PC-3 (cell line): ENCODE data around the gene CACTIN. TPM values are rescaled to one million over a fixed set of nuclear protein-coding genes. Genes with fewer than 3 reads are reported as not detected.

Experiments
- ATAC-seq: fragments of 200-7000 bp; cut with Tn5 transposase; 2 replicates; pipeline ENCODE4 v1.9.1; 2020; ENCODE audit warnings: mild to moderate bottlenecking, moderate library complexity
- BruUV-seq: library from RNA; stranded (reverse); fragments of 400-500 nt; replicated peaks from 2 replicates; lab custom pipeline; 2021; lab: Mats Ljungman, UMichigan
- CTCF ChIA-PET: fragments of 300-600 bp; sonication (Branson Sonifier 250); formaldehyde crosslinking; loops from one replicate; lab custom pipeline; 2022; ENCODE audit warnings: antibody characterized with exemption; lab: Charles Lee
- POLR2A ChIA-PET: fragments of 300-600 bp; sonication (Branson Sonifier 250); formaldehyde crosslinking; loops from one replicate; lab custom pipeline; 2022; ENCODE audit warnings: antibody characterized with exemption; ENCODE audit not compliant: unreplicated experiment; lab: Charles Lee
- DNase-seq: peaks from one replicate; pipeline ENCODE4 v3.0.0-alpha.2; 2015
- H2AFZ ChIP-seq: fragments of 300-600 bp; sonication (generic); 2 replicates; pipeline ENCODE4 v1.6.0; 2016; ENCODE audit warnings: antibody characterized with exemption, low read length
- H3F3A ChIP-seq: fragments of 300-600 bp; sonication (generic); one replicate; pipeline ENCODE4 v1.6.0; 2017; ENCODE audit warnings: antibody characterized with exemption, low read length, control low read depth, mild to moderate bottlenecking; ENCODE audit not compliant: unreplicated experiment
- H3K27ac ChIP-seq: fragments of 300-600 bp; sonication (generic); 2 replicates; pipeline ENCODE4 v1.5.1; 2016; ENCODE audit warnings: mild to moderate bottlenecking, low read length
- H3K27me3 ChIP-seq: fragments of 300-600 bp; sonication (generic); 2 replicates; pipeline ENCODE4 v1.6.1; 2016; ENCODE audit warnings: low read length, mixed read lengths
- H3K36me3 ChIP-seq: fragments of 300-600 bp; sonication (generic); 2 replicates; pipeline ENCODE4 v1.6.1; 2016; ENCODE audit warnings: low read depth, mixed run types, low read length, mixed read lengths
- H3K4me1 ChIP-seq: fragments of 300-600 bp; sonication (generic); 2 replicates; pipeline ENCODE4 v1.5.1; 2016; ENCODE audit warnings: low read length; ENCODE audit not compliant: insufficient read depth
- H3K4me2 ChIP-seq: fragments of 300-600 bp; sonication (generic); 2 replicates; pipeline ENCODE4 v1.6.0; 2016; ENCODE audit warnings: low read length
- H3K4me3 ChIP-seq: fragments of 300-600 bp; sonication (generic); 2 replicates; pipeline ENCODE4 v1.5.1; 2016; ENCODE audit warnings: mild to moderate bottlenecking, low read length, mixed read lengths
- H3K79me2 ChIP-seq: fragments of 300-600 bp; sonication (generic); 2 replicates; pipeline ENCODE4 v1.6.1; 2017; ENCODE audit warnings: low read length, mixed read lengths
- H3K9ac ChIP-seq: fragments of 300-600 bp; sonication (generic); 2 replicates; pipeline ENCODE4 v1.6.0; 2016; ENCODE audit warnings: mild to moderate bottlenecking, low read length
- H3K9me2 ChIP-seq: fragments of 300-600 bp; sonication (generic); replicated peaks from 2 replicates; pipeline ENCODE4 v1.6.1; 2016; ENCODE audit warnings: mixed run types, low read length, mixed read lengths
- H3K9me3 ChIP-seq: fragments of 300-600 bp; sonication (generic); 2 replicates; pipeline ENCODE4 v1.6.1; 2016; ENCODE audit warnings: low read length, mixed read lengths
- H4K20me1 ChIP-seq: fragments of 300-600 bp; sonication (generic); 2 replicates; pipeline ENCODE4 v1.6.1; 2016; ENCODE audit warnings: low read length, mixed read lengths
- CTCF ChIP-seq: fragments of 300-600 bp; sonication (generic); conservative IDR thresholded peaks from 2 replicates; pipeline ENCODE4 v1.5.1; 2017; ENCODE audit warnings: antibody characterized with exemption, low read depth, mild to moderate bottlenecking, low read length
- EZH2 ChIP-seq: fragments of 300-600 bp; sonication (generic); IDR thresholded peaks from one replicate; pipeline ENCODE4 v1.6.1; 2017; ENCODE audit warnings: antibody characterized with exemption, mild to moderate bottlenecking, low read length; ENCODE audit not compliant: unreplicated experiment
- EZH2phosphoT487 ChIP-seq: fragments of 300-600 bp; sonication (generic); IDR thresholded peaks from 2 replicates; pipeline ENCODE4 v1.6.1; 2018; ENCODE audit warnings: mild to moderate bottlenecking, antibody characterized with exemption, low read length, borderline replicate concordance
- intact Hi-C: fragments of 100-400 bp; cut with micrococcal nuclease; formaldehyde crosslinking; loops from 2 replicates; pipeline ENCODE4 v1.9.0; 2023
- total RNA-seq: library from RNA; depleted of rRNA; stranded (reverse); fragments of >200 nt; gene quantifications from 2 replicates; pipeline ENCODE4 v1.2.3, GENCODE V29; 2014

Gene CACTIN
- total RNA-seq, 1 experiment from 2014 or later, result 47.8 TPM

- Histone ChIP-seq H3K9ac (no peak overlapping the region), H3K9me2 (no peaks in the 10 kb centered on the region), H3K4me3 (no peak overlapping the region), H3K27ac (no peak overlapping the region), H3K79me2 (no peaks in the 10 kb centered on the region), H2AFZ (no peak overlapping the region), H3K4me2 (no peak overlapping the region), H3K4me1 (no peaks in the 10 kb centered on the region), H3F3A (no peaks in the 10 kb centered on the region), H3K9me3 (no peaks in the 10 kb centered on the region), H4K20me1 (no peaks in the 10 kb centered on the region), H3K36me3 (no peaks in the 10 kb centered on the region), H3K27me3 (no peaks in the 10 kb centered on the region)
- BruUV-seq, result no TSS peak
- TF ChIP-seq EZH2 (no peak), EZH2phosphoT487 (no peak), CTCF (no peak)
- ATAC-seq, result no peak; the same call in 1 of the 2 replicates
- POLR2A ChIA-PET, result no interaction called here
- no peak for DNase-seq
- intact Hi-C loops, result no loop called here
- CTCF ChIA-PET, result no interaction called here
Measured at GRCh38 chr19:3644351-3645066, 17.9 kb upstream of the CACTIN start.

- no peaks in the 10 kb centered on the region for H3K79me2 ChIP-seq
- H4K20me1 ChIP-seq, result no peaks in the 10 kb centered on the region
- H3K27ac ChIP-seq, result no peak overlapping the region
- H2AFZ ChIP-seq, result no peak overlapping the region
- no peak overlapping the region for H3K9ac ChIP-seq
- no TSS peak for BruUV-seq
- no peaks in the 10 kb centered on the region for H3K9me2 ChIP-seq
- no peaks in the 10 kb centered on the region for H3F3A ChIP-seq
- H3K4me3 ChIP-seq, result no peak overlapping the region
- no peaks in the 10 kb centered on the region for H3K36me3 ChIP-seq
- no peak overlapping the region for H3K4me2 ChIP-seq
- intact Hi-C loops, result no loop called here
- H3K4me1 ChIP-seq, result no peaks in the 10 kb centered on the region
- ChIA-PET POLR2A (no interaction called here), CTCF (no interaction called here)
- no peaks in the 10 kb centered on the region for H3K27me3 ChIP-seq
- ATAC-seq (no peak), DNase-seq (no peak)
- H3K9me3 ChIP-seq, result no peaks in the 10 kb centered on the region
- no peak for TF ChIP-seq EZH2phosphoT487
- no peak for TF ChIP-seq CTCF
- TF ChIP-seq EZH2, result no peak
Measured at GRCh38 chr19:3643674-3644313, 17.2 kb upstream of the CACTIN start.
